Esophagus muscularis mucosa (tissue), 3 donors: ENCODE results near the gene CFL2.

ENCODE experiments used
- POLR2A ChIP-seq: fragments of 450-650 bp; IDR thresholded peaks from one replicate; pipeline ENCODE4 v1.6.1; 2017; ENCODE audit warnings: antibody characterized with exemption, moderate library complexity, mild to moderate bottlenecking, low read depth
- POLR2AphosphoS5 ChIP-seq, 2 donors: sonication (generic); formaldehyde crosslinking; IDR thresholded peaks; one replicate each; pipeline ENCODE4 v1.6.1; 2017; ENCODE audit warnings: antibody characterized with exemption in 2 of 2
- TF ChIP-seq, protein P1 (sequence below), 3 experiments: fragments of 200-600 bp in 2 of 3; fragments of 450-650 bp in 1 of 3; sonication (generic) in 2 of 3; IDR thresholded peaks; one replicate each; pipeline ENCODE4 v1.5.1; 2017 to 2019; ENCODE audit warnings: antibody characterized with exemption in 3 of 3, mild to moderate bottlenecking in 2 of 3, moderate library complexity in 1 of 3

GRCh38 chr14:34692898-34693227, 21.5 kb downstream of the CFL2 start:
- TF ChIP-seq, protein P1, sequence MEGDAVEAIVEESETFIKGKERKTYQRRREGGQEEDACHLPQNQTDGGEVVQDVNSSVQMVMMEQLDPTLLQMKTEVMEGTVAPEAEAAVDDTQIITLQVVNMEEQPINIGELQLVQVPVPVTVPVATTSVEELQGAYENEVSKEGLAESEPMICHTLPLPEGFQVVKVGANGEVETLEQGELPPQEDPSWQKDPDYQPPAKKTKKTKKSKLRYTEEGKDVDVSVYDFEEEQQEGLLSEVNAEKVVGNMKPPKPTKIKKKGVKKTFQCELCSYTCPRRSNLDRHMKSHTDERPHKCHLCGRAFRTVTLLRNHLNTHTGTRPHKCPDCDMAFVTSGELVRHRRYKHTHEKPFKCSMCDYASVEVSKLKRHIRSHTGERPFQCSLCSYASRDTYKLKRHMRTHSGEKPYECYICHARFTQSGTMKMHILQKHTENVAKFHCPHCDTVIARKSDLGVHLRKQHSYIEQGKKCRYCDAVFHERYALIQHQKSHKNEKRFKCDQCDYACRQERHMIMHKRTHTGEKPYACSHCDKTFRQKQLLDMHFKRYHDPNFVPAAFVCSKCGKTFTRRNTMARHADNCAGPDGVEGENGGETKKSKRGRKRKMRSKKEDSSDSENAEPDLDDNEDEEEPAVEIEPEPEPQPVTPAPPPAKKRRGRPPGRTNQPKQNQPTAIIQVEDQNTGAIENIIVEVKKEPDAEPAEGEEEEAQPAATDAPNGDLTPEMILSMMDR (IDR thresholded peaks at IDR 0.05) = no peak
- TF ChIP-seq POLR2AphosphoS5 (IDR thresholded peaks at IDR 0.05) (no peak), POLR2A (no peak)
